Measurements from ENCODE around the gene CEP112. TPM values are rescaled to one million over a fixed set of nuclear protein-coding genes. Genes with fewer than 3 reads are reported as not detected.

CEP112 gene
- total RNA-seq, 1 donor from 2014 or later: 3.8 TPM

- DNase-seq (no peak), ATAC-seq (ENCODE audit: low read depth) (no peak)
- H3K27me3 Mint-ChIP-seq: no peaks in the 10 kb centered on the region
- CTCF ChIA-PET: no interaction called here
- H3K4me1 Mint-ChIP-seq: no peaks in the 10 kb centered on the region
- no peak for TF ChIP-seq CTCF (IDR thresholded peaks at IDR 0.05)
- H3K9me3 Mint-ChIP-seq: no peaks in the 10 kb centered on the region
- no peaks in the 10 kb centered on the region for H3K36me3 Mint-ChIP-seq (ENCODE audit: low read depth)
- no peak overlapping the region for H3K4me3 Mint-ChIP-seq
- H3K27ac Mint-ChIP-seq: no peak overlapping the region
- intact Hi-C loops (cut with micrococcal nuclease): no loop called here
- POLR2A ChIA-PET: no interaction called here
These were observed 289.0 kb downstream of the CEP112 start for GRCh38 chr17:65902831-65903522.

- no peak for DNase-seq
- H3K27me3 Mint-ChIP-seq: no peaks in the 10 kb centered on the region
- H3K36me3 Mint-ChIP-seq (ENCODE audit: low read depth): no peaks in the 10 kb centered on the region
- H3K4me3 Mint-ChIP-seq: no peak overlapping the region
- no peak for TF ChIP-seq CTCF (IDR thresholded peaks at IDR 0.05)
- ChIA-PET CTCF (no interaction called here), POLR2A (no interaction called here)
- H3K27ac Mint-ChIP-seq: no peak overlapping the region
- H3K9me3 Mint-ChIP-seq: no peaks in the 10 kb centered on the region
- no peak for ATAC-seq (ENCODE audit: low read depth)
- H3K4me1 Mint-ChIP-seq: no peaks in the 10 kb centered on the region
- intact Hi-C loops (cut with micrococcal nuclease): no loop called here
These were observed 289.8 kb downstream of the CEP112 start for GRCh38 chr17:65902155-65902554.

GRCh38 chr17:65901394-65901793, 290.5 kb downstream of the CEP112 start:
- Mint-ChIP-seq H3K4me1 (no peaks in the 10 kb centered on the region), H3K4me3 (no peak overlapping the region), H3K9me3 (no peaks in the 10 kb centered on the region), H3K27me3 (no peaks in the 10 kb centered on the region), H3K27ac (no peak overlapping the region), H3K36me3 (ENCODE audit: low read depth) (no peaks in the 10 kb centered on the region)
- CTCF ChIA-PET: no interaction called here
- no peak for TF ChIP-seq CTCF (IDR thresholded peaks at IDR 0.05)
- POLR2A ChIA-PET: no interaction called here
- ATAC-seq (ENCODE audit: low read depth) (no peak), DNase-seq (no peak)
- intact Hi-C loops (cut with micrococcal nuclease): no loop called here

- intact Hi-C loops (cut with micrococcal nuclease): no loop called here
- ATAC-seq (ENCODE audit: low read depth) (no peak), DNase-seq (no peak)
- TF ChIP-seq CTCF (IDR thresholded peaks at IDR 0.05): no peak
- no peaks in the 10 kb centered on the region for H3K4me1 Mint-ChIP-seq
- H3K27me3 Mint-ChIP-seq: no peaks in the 10 kb centered on the region
- H3K9me3 Mint-ChIP-seq: no peaks in the 10 kb centered on the region
- no peaks in the 10 kb centered on the region for H3K36me3 Mint-ChIP-seq (ENCODE audit: low read depth)
- ChIA-PET POLR2A (no interaction called here), CTCF (no interaction called here)
- H3K4me3 Mint-ChIP-seq: no peak overlapping the region
- no peak overlapping the region for H3K27ac Mint-ChIP-seq
These were observed 291.7 kb downstream of the CEP112 start for GRCh38 chr17:65900216-65900615.

GRCh38 chr17:65898651-65899050, 293.3 kb downstream of the CEP112 start:
- H3K27me3 Mint-ChIP-seq: no peaks in the 10 kb centered on the region
- no peaks in the 10 kb centered on the region for H3K4me1 Mint-ChIP-seq
- ChIA-PET POLR2A (no interaction called here), CTCF (no interaction called here)
- H3K9me3 Mint-ChIP-seq: no peaks in the 10 kb centered on the region
- no peak for TF ChIP-seq CTCF (IDR thresholded peaks at IDR 0.05)
- intact Hi-C loops (cut with micrococcal nuclease): no loop called here
- DNase-seq (no peak), ATAC-seq (ENCODE audit: low read depth) (no peak)
- H3K36me3 Mint-ChIP-seq (ENCODE audit: low read depth): no peaks in the 10 kb centered on the region
- H3K27ac Mint-ChIP-seq: no peak overlapping the region
- no peak overlapping the region for H3K4me3 Mint-ChIP-seq

All from activated B cell treated with CpG ODN at 0.5 μM for 24 hours (primary cell).